ENCODE data around the gene MLXIP. TPM values are rescaled to one million over a fixed set of nuclear protein-coding genes. Genes with fewer than 3 reads are reported as not detected.

The MLXIP gene
- total and polyA plus RNA-seq, 2 of the 13 experiments (the other 11 are each of a cell fraction or from before 2014, with no cell fraction given), result 5.3 to 6.7 TPM

DNA sequence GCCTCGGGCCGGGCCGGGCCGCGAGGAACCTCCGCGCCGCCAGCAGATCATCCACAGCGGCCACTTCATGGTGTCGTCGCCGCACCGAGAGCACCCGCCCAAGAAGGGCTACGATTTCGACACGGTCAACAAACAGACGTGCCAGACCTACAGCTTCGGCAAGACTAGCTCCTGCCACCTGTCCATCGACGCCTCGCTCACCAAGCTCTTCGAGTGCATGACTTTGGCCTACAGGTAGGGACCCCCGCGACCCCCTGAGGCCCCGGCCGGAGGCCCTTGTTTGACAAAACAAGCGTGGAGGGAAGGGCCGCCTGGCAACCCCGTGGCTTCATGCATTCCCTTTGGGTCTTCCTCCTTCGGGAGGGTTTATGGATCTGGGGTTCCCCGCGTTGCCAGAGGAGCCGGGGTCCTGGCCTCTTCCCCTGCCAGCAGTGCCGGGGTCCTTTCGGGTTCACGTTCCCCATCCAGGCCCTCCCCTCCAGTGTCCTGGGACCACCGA is 526 bp downstream of the MLXIP start (continued):
- TF ChIP-seq JDP2 (CRISPR knock-in tag; IDR thresholded peaks at IDR 0.05; ENCODE audit: borderline replicate concordance) (peak; percentile 88; the same call in 1 of the 2 replicates), IRX3 (CRISPR knock-in tag; IDR thresholded peaks at IDR 0.05; ENCODE audit: borderline replicate concordance, low read depth) (0 out of 2 replicates have a peak, but pooled peaks have one; percentile 30), EZH2 (conservative IDR thresholded peaks at IDR 0.05; ENCODE audit: low read depth, low read length) (no peak), KMT2B (CRISPR knock-in tag; IDR thresholded peaks at IDR 0.05) (peak; percentile 64), MAX (IDR thresholded peaks at IDR 0.05) (peak; percentile 90), CCAR2 (optimal IDR thresholded peaks at IDR 0.05; ENCODE audit: low read depth, low read length) (no peak), ZBTB25 (CRISPR knock-in tag; IDR thresholded peaks at IDR 0.05) (peak; percentile 61; the same call in 1 of the 2 replicates), ISX (CRISPR knock-in tag; conservative IDR thresholded peaks at IDR 0.05) (no peak; the same call in 1 of the 2 replicates), SALL2 (CRISPR knock-in tag; IDR thresholded peaks at IDR 0.05) (no peak; the same call in 1 of the 2 replicates), SRY (CRISPR knock-in tag; IDR thresholded peaks at IDR 0.05) (peak; percentile 96), FIP1L1 (IDR thresholded peaks at IDR 0.05; ENCODE audit: borderline replicate concordance, insufficient read depth, low read depth, low read length) (no peak), ESRRA (CRISPR knock-in tag; IDR thresholded peaks at IDR 0.05; ENCODE audit: low read depth) (no peak), ZNF562 (CRISPR knock-in tag; IDR thresholded peaks at IDR 0.05; ENCODE audit: borderline replicate concordance) (peak; percentile 89; the same call in 1 of the 2 replicates), ZMAT3 (CRISPR knock-in tag; conservative IDR thresholded peaks at IDR 0.05) (peak; percentile 94), PRMT3 (CRISPR knock-in tag; IDR thresholded peaks at IDR 0.05; ENCODE audit: borderline replicate concordance, low read depth) (0 out of 2 replicates have a peak, but pooled peaks have one; percentile 65), WIZ (CRISPR knock-in tag; IDR thresholded peaks at IDR 0.05) (peak; percentile 51; the same call in 1 of the 2 replicates), MIER2 (CRISPR knock-in tag; IDR thresholded peaks at IDR 0.05) (0 out of 2 replicates have a peak, but pooled peaks have one; percentile 10), ZNF660 (CRISPR knock-in tag; IDR thresholded peaks at IDR 0.05; ENCODE audit: borderline replicate concordance, low read depth) (no peak), ZBED4 (CRISPR knock-in tag; IDR thresholded peaks at IDR 0.05; ENCODE audit: borderline replicate concordance) (peak; percentile 33; the same call in 1 of the 2 replicates)
- TF ChIP-seq, protein P1, sequence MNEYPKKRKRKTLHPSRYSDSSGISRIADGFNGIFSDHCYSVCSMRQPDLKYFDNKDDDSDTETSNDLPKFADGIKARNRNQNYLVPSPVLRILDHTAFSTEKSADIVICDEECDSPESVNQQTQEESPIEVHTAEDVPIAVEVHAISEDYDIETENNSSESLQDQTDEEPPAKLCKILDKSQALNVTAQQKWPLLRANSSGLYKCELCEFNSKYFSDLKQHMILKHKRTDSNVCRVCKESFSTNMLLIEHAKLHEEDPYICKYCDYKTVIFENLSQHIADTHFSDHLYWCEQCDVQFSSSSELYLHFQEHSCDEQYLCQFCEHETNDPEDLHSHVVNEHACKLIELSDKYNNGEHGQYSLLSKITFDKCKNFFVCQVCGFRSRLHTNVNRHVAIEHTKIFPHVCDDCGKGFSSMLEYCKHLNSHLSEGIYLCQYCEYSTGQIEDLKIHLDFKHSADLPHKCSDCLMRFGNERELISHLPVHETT (CRISPR knock-in tag; conservative IDR thresholded peaks at IDR 0.05), result no peak; the same call in 1 of the 2 replicates
